ENCODE results near the gene NRM.

Gene NRM

DNA sequence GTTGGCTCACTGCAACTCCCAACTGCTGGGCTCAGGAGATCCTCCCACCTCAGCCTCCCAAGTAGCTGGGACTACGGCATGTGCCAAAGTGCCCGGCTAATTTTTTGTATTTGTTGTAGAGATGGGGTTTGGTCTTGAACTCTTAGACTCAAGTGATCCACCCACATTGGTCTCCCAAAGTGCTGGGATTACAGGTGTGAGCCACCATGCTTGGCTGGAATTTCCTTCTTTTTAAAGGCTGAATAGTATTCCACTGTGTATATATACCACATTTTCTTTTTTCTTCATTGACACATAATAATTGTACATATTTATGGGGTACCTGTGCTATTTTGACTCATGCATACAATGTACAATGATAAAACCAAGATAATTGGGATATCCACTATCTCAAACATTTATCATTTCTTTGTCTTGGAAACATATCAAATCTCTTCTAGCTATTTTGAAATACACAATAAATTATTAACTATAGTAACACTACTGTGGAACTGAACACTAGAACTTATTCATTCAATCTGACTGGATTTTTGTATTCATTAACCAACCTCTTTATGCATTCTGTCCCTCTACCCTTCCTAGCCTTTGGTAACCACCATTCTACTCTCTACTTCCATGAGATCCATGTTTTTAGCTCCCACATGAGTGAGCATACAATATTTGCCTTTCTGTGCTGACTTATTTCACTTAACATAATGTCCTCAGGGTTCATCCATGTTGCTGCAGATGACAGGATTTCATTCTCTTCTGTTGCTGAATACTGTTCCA lies 18.5 kb upstream of the NRM start:
- Mint-ChIP-seq H3K36me3 (peaks cover 24% of the 10 kb centered on the region), H3K9me3 (no peaks in the 10 kb centered on the region), H3K4me1 (peaks cover 22% of the 10 kb centered on the region), H3K27me3 (no peaks in the 10 kb centered on the region), H3K4me3 (no peak overlapping the region), H3K27ac (no peak overlapping the region)

GRCh38 chr6:30707281-30707850 lies 16.6 kb upstream of the NRM start:
- H3K4me1 Mint-ChIP-seq, result peaks cover 14% of the 10 kb centered on the region
- no peak overlapping the region for H3K4me3 Mint-ChIP-seq
- no peaks in the 10 kb centered on the region for H3K27me3 Mint-ChIP-seq
- H3K27ac Mint-ChIP-seq, result no peak overlapping the region
- H3K36me3 Mint-ChIP-seq, result peaks cover 17% of the 10 kb centered on the region
- H3K9me3 Mint-ChIP-seq, result no peaks in the 10 kb centered on the region

DNA sequence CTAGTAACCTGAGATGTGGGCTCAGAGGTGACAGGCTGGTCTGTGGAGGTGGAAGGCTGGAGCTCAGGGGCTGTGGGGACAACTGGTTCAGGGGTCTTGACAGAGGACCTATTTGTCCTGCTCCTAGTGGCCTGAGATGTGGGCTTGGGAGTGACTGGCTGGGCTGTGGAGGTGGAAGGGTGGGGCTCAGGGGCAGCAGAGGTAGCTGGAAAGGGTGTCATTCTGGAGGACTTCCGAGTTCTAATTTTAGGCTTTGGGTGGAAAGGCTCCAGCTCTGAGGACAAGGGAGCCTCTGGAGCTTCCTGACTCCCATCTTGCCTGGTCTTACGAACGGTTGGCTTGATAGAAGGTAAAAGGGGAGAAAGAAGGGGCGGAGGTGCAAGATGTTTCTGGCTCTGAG lies 14.8 kb upstream of the NRM start:
- H3K9me3 Mint-ChIP-seq, result no peaks in the 10 kb centered on the region
- H3K27ac Mint-ChIP-seq, result no peak overlapping the region
- H3K4me3 Mint-ChIP-seq, result no peak overlapping the region

DNA sequence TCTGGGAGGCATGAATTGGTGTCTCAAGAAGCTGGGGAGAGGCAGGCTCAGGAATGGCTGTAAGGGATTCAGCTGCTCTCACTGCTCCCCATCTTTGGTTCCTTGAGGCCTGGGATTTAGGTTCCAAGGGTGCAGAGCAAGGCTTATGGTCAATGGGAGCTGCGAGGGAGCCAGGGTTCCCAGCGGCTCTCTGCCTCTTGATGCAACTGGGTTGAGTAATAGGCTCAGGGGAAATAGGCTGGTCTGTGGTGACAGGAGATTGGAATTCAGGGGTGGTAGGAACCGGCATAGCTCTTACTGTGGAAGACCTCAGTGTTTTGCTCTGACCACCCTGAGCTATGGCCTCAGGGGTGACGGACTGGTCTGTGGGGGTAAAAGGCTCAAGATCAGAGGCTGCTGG lies 13.0 kb upstream of the NRM start:
- H3K27ac Mint-ChIP-seq, result no peak overlapping the region
- no peak overlapping the region for H3K4me3 Mint-ChIP-seq
- peaks cover 18% of the 10 kb centered on the region for H3K36me3 Mint-ChIP-seq
- no peaks in the 10 kb centered on the region for H3K27me3 Mint-ChIP-seq
- H3K4me1 Mint-ChIP-seq, result peaks cover 4% of the 10 kb centered on the region
- no peaks in the 10 kb centered on the region for H3K9me3 Mint-ChIP-seq

More for the DNA sequence above, 14.8 kb upstream of the NRM start:
- no peaks in the 10 kb centered on the region for H3K27me3 Mint-ChIP-seq
- peaks cover 13% of the 10 kb centered on the region for H3K36me3 Mint-ChIP-seq
- H3K4me1 Mint-ChIP-seq, result peaks cover 8% of the 10 kb centered on the region

GRCh38 chr6:30703011-30703410 lies 12.2 kb upstream of the NRM start:
- Mint-ChIP-seq H3K4me3 (no peak overlapping the region), H3K27ac (no peak overlapping the region), H3K27me3 (no peaks in the 10 kb centered on the region), H3K4me1 (peaks cover 4% of the 10 kb centered on the region), H3K36me3 (peaks cover 15% of the 10 kb centered on the region), H3K9me3 (no peaks in the 10 kb centered on the region)

DNA sequence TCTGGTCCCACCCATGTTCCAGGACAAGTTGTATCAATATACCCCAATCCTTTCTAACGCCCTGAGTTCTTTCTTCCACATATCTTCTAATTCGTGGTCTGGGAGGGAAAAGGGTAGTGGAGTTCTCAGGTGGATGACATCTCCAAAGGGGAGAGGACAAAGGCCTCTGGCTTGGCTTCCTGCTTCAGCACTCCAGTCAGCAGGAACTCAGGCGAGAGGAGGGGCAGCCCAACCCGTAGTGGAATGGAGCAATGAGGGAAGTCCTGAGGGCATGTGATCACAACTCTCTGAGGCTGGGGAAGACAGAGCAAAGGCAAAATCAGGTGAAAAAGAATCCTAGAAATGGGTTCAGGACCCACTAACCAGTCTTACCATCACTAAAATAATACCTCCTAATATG lies 9.6 kb upstream of the NRM start:
- H3K36me3 Mint-ChIP-seq, result peaks cover 7% of the 10 kb centered on the region
- H3K9me3 Mint-ChIP-seq, result no peaks in the 10 kb centered on the region
- no peaks in the 10 kb centered on the region for H3K27me3 Mint-ChIP-seq
- no peaks in the 10 kb centered on the region for H3K4me1 Mint-ChIP-seq
- H3K27ac Mint-ChIP-seq, result no peak overlapping the region
- H3K4me3 Mint-ChIP-seq, result no peak overlapping the region

DNA sequence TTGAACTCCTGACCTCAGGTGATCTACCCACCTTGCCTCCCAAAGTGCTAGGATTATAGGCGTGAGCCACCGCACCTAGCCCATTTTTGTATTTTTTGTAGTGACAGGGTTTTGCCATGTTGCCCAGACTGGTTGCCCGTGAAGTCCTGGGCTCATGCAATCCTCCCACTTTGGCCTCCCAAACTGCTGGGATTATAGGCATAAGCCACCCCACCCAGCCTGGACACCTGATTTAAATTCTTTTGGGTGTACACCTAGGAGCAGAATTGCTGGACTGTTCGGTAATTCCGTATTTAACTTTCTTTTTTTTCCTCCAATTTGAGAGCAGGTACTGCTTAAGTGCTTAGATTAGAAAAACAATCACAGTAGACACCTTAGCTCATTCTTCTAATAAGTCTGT lies 5.6 kb upstream of the NRM start:
- Mint-ChIP-seq H3K27ac (no peak overlapping the region), H3K36me3 (peaks cover 5% of the 10 kb centered on the region), H3K27me3 (no peaks in the 10 kb centered on the region), H3K4me1 (peaks cover 8% of the 10 kb centered on the region), H3K4me3 (no peak overlapping the region), H3K9me3 (no peaks in the 10 kb centered on the region)

DNA sequence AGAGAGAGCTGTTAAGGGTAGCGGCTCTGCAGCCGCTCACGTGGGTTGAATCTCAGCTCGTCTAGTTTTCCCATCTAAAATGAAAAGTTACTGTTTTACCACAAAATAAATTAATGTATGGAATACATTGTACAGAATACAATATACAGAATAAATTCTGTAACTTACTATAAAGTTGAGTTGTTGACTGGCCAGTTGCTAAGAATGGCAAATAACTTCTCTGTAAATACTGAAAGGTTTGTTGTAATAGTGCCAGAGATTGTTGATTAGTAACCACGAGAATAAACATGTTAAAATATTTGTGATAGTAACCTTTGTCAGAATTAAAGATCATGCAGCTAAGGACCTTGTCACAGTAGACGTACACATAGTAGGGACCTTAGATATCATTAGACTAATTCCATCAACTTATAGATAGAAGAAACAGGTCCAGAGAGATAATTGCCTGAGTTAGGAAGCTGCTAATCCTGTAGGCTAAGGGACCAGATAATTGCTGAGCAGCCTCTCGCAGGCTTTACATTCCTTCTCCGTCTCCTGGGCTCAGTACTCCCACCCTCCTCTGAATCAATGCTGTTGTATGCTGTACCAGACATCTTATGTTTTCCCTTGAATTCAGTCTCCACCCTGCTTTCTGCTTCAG lies 544 bp upstream of the NRM start:
- H3K9me3 Mint-ChIP-seq, result no peaks in the 10 kb centered on the region
- H3K4me1 Mint-ChIP-seq, result peaks cover 46% of the 10 kb centered on the region
- no peaks in the 10 kb centered on the region for H3K27me3 Mint-ChIP-seq
- peak overlapping the region; percentile 87 for H3K4me3 Mint-ChIP-seq
- no peaks in the 10 kb centered on the region for H3K36me3 Mint-ChIP-seq
- H3K27ac Mint-ChIP-seq, result peak overlapping the region; percentile 62

GRCh38 chr6:30689985-30690384 lies 799 bp downstream of the NRM start:
- Mint-ChIP-seq H3K4me1 (peaks cover 46% of the 10 kb centered on the region), H3K27me3 (no peaks in the 10 kb centered on the region), H3K27ac (peak overlapping the region; percentile 80), H3K9me3 (no peaks in the 10 kb centered on the region), H3K36me3 (peaks cover 5% of the 10 kb centered on the region), H3K4me3 (peak overlapping the region; percentile 87)

- no peaks in the 10 kb centered on the region for H3K27me3 Mint-ChIP-seq
- H3K9me3 Mint-ChIP-seq, result no peaks in the 10 kb centered on the region
- peaks cover 46% of the 10 kb centered on the region for H3K4me1 Mint-ChIP-seq
- H3K36me3 Mint-ChIP-seq, result peaks cover 7% of the 10 kb centered on the region
- H3K27ac Mint-ChIP-seq, result peak overlapping the region; percentile 88
- peak overlapping the region; percentile 87 for H3K4me3 Mint-ChIP-seq
Observed at GRCh38 chr6:30689022-30689865, 1.5 kb downstream of the NRM start.

DNA sequence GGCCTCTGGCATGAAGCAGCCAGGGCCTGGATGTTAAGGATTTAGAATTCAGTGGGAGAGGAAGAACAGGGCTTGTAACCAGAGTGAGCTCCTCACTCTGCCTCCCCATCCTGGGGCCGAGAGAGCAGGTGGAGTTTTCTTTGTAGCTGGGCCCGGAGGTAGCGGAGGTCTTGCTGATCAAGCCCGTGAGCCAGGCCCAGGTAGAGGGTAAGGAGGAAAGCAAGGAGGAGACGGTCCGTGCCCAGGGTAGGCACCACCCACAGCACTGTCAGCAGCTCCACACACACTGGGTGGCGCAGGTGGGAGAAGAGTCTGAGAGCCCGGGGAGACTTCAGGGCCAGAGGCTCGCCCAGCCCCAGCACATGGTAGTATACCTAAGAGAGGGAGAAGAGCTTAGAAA lies 2.2 kb downstream of the NRM start:
- H3K27me3 Mint-ChIP-seq, result no peaks in the 10 kb centered on the region
- H3K4me1 Mint-ChIP-seq, result peaks cover 46% of the 10 kb centered on the region
- peak overlapping the region; percentile 65 for H3K27ac Mint-ChIP-seq
- H3K9me3 Mint-ChIP-seq, result no peaks in the 10 kb centered on the region
- H3K36me3 Mint-ChIP-seq, result peaks cover 9% of the 10 kb centered on the region
- H3K4me3 Mint-ChIP-seq, result peak overlapping the region; percentile 91

DNA sequence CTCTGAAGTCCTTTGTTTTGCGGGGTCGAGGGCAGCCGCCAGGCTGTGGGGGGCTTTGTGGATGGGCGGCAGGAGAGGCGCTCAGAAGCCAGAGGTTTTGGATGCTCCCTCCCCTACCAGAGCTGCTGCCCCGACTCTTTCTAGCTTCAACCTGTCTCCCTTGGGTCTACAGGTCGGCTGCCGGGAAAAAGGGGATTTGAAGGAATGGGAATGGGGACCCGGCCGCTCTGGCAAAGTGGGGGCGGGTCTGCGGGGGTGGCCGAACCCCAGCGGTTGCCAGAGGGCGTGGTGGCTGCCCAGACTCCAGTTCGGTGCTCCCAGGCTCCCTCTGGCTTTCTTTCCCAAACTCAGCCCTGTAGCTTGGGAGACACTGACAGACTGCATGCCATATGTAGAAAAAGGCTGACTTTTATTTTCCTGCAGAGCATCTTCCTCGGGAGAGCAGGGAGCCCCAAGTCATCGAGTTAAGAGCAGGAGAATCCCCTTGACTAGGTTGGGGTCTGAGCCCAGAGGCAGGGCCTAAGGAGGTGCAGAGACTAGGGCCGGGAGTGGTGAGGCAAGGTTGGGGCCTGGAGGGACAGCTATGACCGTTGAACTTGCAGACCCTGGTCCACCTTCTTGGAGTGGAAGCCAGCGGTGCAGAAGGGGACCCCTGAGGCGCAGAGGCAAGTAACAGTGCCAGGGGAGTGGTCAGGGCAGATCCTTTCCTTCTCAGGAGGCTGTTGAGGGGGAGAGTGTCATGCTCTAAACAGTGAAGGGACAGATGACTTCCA lies 2.9 kb downstream of the NRM start:
- Mint-ChIP-seq H3K36me3 (peaks cover 12% of the 10 kb centered on the region), H3K4me1 (peaks cover 46% of the 10 kb centered on the region), H3K27ac (peak overlapping the region; percentile 93), H3K4me3 (peak overlapping the region; percentile 91), H3K9me3 (no peaks in the 10 kb centered on the region), H3K27me3 (no peaks in the 10 kb centered on the region)

DNA sequence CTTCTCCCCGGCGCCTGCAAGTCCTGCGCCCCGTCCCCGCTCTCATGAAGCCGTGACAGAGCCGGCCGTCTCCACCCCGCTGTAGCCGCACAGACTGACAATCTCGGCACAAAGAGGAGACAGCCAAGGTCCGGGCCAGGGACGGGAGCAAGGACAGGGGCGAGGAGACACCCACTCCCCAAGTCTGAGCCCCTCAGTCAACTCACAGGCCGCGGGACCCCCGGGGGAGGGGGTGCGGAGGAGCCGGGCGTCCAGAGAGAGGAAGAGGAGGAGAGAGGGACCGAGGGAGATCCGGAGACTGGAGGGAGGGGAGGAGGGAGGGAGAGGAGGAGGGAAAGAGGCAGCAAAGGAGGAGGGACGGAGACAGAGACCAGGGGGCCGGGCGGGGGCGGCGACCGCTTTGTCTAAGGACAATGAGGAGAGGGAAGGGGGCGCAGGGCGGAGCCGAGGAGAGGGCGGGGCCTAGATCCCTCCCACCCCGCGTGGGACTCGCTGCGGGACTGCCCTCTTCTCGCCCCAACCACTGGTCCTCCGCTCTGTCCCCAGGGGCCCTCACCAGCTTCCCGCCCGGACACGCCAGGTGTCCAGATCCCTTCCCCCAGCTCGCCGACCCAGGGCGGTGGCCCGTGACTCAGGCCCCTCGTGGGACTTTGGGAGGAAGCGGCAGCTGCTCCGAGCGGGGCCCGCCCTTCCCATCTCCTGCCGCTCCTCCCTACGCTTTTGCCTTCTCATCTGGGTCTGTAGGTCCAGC lies 3.7 kb downstream of the NRM start:
- H3K9me3 Mint-ChIP-seq, result no peaks in the 10 kb centered on the region
- H3K4me1 Mint-ChIP-seq, result peaks cover 44% of the 10 kb centered on the region
- peaks cover 16% of the 10 kb centered on the region for H3K36me3 Mint-ChIP-seq
- peak overlapping the region; percentile 91 for H3K4me3 Mint-ChIP-seq
- peak overlapping the region; percentile 93 for H3K27ac Mint-ChIP-seq
- H3K27me3 Mint-ChIP-seq, result no peaks in the 10 kb centered on the region
